ENCODE measurements around the gene CATSPERD. TPM values are rescaled to one million over a fixed set of nuclear protein-coding genes. Genes with fewer than 3 reads are reported as not detected.
"Not testable (repeated sequence)": the region's sequence is repeated elsewhere in the genome, so short reads cannot be mapped to it uniquely, and the experiment has no call there.

The CATSPERD gene
- total RNA-seq, 1 experiment from 2014 or later, result not detected

- Histone ChIP-seq H3K18ac (ENCODE audit: insufficient read length, low read depth, low read length) (no peak overlapping the region), H3K23ac (ENCODE audit: insufficient read length, low read depth, low read length) (no peak overlapping the region), H3K4me2 (ENCODE audit: insufficient read depth, insufficient read length, low read length) (no peak overlapping the region), H3K9me3 (ENCODE audit: control insufficient read depth, low read depth, low read length) (no peaks in the 10 kb centered on the region), H2BK20ac (ENCODE audit: low read depth, low read length, poor library complexity, severe bottlenecking) (no peak overlapping the region), H3K79me2 (ENCODE audit: insufficient read depth, low read length) (no peaks in the 10 kb centered on the region), H3K27me3 (ENCODE audit: insufficient read depth, low read length) (no peaks in the 10 kb centered on the region), H4K91ac (ENCODE audit: insufficient read length, low read depth, low read length) (no peak overlapping the region), H4K5ac (ENCODE audit: insufficient read length, low read depth, low read length) (no peak overlapping the region), H3K56ac (ENCODE audit: insufficient read length, low read depth, low read length) (no peak overlapping the region), H3T11ph (ENCODE audit: low read length) (no peak overlapping the region), H3K4me1 (ENCODE audit: insufficient read depth, low read length) (no peaks in the 10 kb centered on the region), H2BK5ac (ENCODE audit: insufficient read length, low read length) (no peak overlapping the region), H3K79me1 (ENCODE audit: insufficient read depth, low read depth, low read length, poor library complexity, severe bottlenecking) (no peaks in the 10 kb centered on the region), H2BK15ac (ENCODE audit: low read depth, low read length) (no peak overlapping the region), H2BK12ac (ENCODE audit: insufficient read length, low read depth, low read length) (no peak overlapping the region), H2AK5ac (ENCODE audit: insufficient read length, low read length) (no peak overlapping the region), H3K27ac (ENCODE audit: insufficient read length, low read depth, low read length) (no peak overlapping the region), H3K9ac (ENCODE audit: extremely low read depth, insufficient read length, low read length) (no peak overlapping the region), H2AFZ (ENCODE audit: low read length) (no peak overlapping the region), H2BK120ac (ENCODE audit: low read depth, low read length, poor library complexity, severe bottlenecking) (no peak overlapping the region), H3K14ac (ENCODE audit: insufficient read depth, low read length) (no peak overlapping the region), H3K23me2 (ENCODE audit: insufficient read length, low read depth, low read length, poor library complexity, severe bottlenecking) (no peaks in the 10 kb centered on the region), H4K20me1 (ENCODE audit: control insufficient read depth, insufficient read depth, insufficient read length) (no peaks in the 10 kb centered on the region), H3K4ac (ENCODE audit: low read depth, low read length) (no peak overlapping the region), H4K8ac (replicated peaks; ENCODE audit: insufficient read length, low read depth, low read length) (no peak overlapping the region)
- WGBS (ENCODE audit: extremely low coverage, insufficient read length, low lambda C conversion rate), result no CpG with 5 or more reads among the region's 17 CpGs
- Mint-ChIP-seq H3K9me3 (no peaks in the 10 kb centered on the region), H3K4me3 (no peak overlapping the region; a peak in 1 of 5 replicates), H3K27ac (no peak overlapping the region), H3K36me3 (ENCODE audit: insufficient read depth in 1 of 3, low read depth in 3 of 3) (no peaks in the 10 kb centered on the region), H3K27me3 (ENCODE audit: low read depth) (peaks cover 19% of the 10 kb centered on the region), H3K4me1 (no peaks in the 10 kb centered on the region)
- TF ChIP-seq, protein P1, sequence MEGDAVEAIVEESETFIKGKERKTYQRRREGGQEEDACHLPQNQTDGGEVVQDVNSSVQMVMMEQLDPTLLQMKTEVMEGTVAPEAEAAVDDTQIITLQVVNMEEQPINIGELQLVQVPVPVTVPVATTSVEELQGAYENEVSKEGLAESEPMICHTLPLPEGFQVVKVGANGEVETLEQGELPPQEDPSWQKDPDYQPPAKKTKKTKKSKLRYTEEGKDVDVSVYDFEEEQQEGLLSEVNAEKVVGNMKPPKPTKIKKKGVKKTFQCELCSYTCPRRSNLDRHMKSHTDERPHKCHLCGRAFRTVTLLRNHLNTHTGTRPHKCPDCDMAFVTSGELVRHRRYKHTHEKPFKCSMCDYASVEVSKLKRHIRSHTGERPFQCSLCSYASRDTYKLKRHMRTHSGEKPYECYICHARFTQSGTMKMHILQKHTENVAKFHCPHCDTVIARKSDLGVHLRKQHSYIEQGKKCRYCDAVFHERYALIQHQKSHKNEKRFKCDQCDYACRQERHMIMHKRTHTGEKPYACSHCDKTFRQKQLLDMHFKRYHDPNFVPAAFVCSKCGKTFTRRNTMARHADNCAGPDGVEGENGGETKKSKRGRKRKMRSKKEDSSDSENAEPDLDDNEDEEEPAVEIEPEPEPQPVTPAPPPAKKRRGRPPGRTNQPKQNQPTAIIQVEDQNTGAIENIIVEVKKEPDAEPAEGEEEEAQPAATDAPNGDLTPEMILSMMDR (conservative IDR thresholded peaks at IDR 0.05), result no peak
- no peak for DNase-seq
Observed at GRCh38 chr19:5778402-5778801, 58.0 kb downstream of the CATSPERD start.

DNA sequence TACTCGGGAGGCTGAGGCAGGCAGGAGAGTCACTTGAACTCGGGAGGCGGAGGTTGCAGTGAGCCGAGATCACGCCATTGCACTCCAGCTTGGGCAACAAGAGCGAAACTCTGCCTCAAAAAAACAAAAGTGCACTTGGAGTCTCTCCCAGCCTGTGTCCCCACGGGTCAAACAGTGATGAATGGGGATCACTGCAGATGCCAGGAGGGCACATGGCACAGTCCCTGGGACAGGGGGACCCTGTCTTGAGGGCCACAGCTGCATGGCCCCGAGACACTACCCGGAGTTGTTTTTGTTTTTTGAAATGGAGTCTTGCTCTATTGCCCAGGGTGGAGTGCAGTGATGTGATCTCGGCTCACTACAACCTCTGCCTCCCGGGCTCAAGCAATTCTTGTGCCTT lies 60.5 kb downstream of the CATSPERD start:
- not testable (repeated sequence) for H3K14ac ChIP-seq (ENCODE audit: insufficient read depth, low read length); H4K8ac ChIP-seq (replicated peaks; ENCODE audit: insufficient read length, low read depth, low read length); H3K27ac ChIP-seq (ENCODE audit: insufficient read length, low read depth, low read length); H3K23me2 ChIP-seq (ENCODE audit: insufficient read length, low read depth, low read length, poor library complexity, severe bottlenecking); H3K4me1 ChIP-seq (ENCODE audit: insufficient read depth, low read length); H3K79me2 ChIP-seq (ENCODE audit: insufficient read depth, low read length); H4K20me1 ChIP-seq (ENCODE audit: control insufficient read depth, insufficient read depth, insufficient read length); H3K9me3 ChIP-seq (ENCODE audit: control insufficient read depth, low read depth, low read length); H3K9ac ChIP-seq (ENCODE audit: extremely low read depth, insufficient read length, low read length); H3K4me1 Mint-ChIP-seq; H2AFZ ChIP-seq (ENCODE audit: low read length); H3K79me1 ChIP-seq (ENCODE audit: insufficient read depth, low read depth, low read length, poor library complexity, severe bottlenecking); H2BK15ac ChIP-seq (ENCODE audit: low read depth, low read length); H3K56ac ChIP-seq (ENCODE audit: insufficient read length, low read depth, low read length); H2AK5ac ChIP-seq (ENCODE audit: insufficient read length, low read length); H3K4ac ChIP-seq (ENCODE audit: low read depth, low read length); H3K23ac ChIP-seq (ENCODE audit: insufficient read length, low read depth, low read length); DNase-seq; H3K9me3 Mint-ChIP-seq; H3K27ac Mint-ChIP-seq; H3K4me3 Mint-ChIP-seq; H2BK120ac ChIP-seq (ENCODE audit: low read depth, low read length, poor library complexity, severe bottlenecking); H4K91ac ChIP-seq (ENCODE audit: insufficient read length, low read depth, low read length); H2BK5ac ChIP-seq (ENCODE audit: insufficient read length, low read length); H3K4me2 ChIP-seq (ENCODE audit: insufficient read depth, insufficient read length, low read length); H3K36me3 Mint-ChIP-seq (ENCODE audit: insufficient read depth in 1 of 3, low read depth in 3 of 3); H3K18ac ChIP-seq (ENCODE audit: insufficient read length, low read depth, low read length); H2BK12ac ChIP-seq (ENCODE audit: insufficient read length, low read depth, low read length); H2BK20ac ChIP-seq (ENCODE audit: low read depth, low read length, poor library complexity, severe bottlenecking); H3K27me3 ChIP-seq (ENCODE audit: insufficient read depth, low read length); H4K5ac ChIP-seq (ENCODE audit: insufficient read length, low read depth, low read length); H3T11ph ChIP-seq (ENCODE audit: low read length)
- WGBS (ENCODE audit: extremely low coverage, insufficient read length, low lambda C conversion rate), result no CpG with 5 or more reads among the region's 11 CpGs
- peaks cover 14% of the 10 kb centered on the region for H3K27me3 Mint-ChIP-seq (ENCODE audit: low read depth)

All from H9 (cell line).